ENCODE results near the gene MAML1.
"Not testable (repeated sequence)": the region's sequence is repeated elsewhere in the genome, so short reads cannot be mapped to it uniquely, and the experiment has no call there.

The MAML1 gene

GRCh38 chr5:179732918-179733771, 523 bp downstream of the MAML1 start:
- peak; percentile 2 to 23 for DNase-seq

DNA sequence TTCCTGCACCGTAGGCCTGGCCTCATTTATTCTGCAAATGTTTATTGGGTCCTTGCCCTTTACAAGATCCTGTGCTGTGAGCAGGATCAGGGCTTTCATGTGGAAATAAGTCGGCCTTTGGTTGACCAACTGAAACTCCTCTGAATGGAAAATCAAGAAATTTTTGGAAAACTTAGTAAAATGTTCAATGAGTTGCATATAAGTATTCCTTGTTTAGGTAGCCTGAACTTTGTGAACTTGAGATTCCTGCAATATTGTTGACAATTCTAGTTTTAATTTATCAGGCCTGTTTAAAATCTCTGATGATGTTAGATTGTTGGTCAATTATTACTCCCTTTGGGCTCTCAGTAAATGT, 1.1 kb downstream of the MAML1 start:
- no peak for DNase-seq

GRCh38 chr5:179734536-179735164, 2.0 kb downstream of the MAML1 start:
- DNase-seq, result no peak

DNA sequence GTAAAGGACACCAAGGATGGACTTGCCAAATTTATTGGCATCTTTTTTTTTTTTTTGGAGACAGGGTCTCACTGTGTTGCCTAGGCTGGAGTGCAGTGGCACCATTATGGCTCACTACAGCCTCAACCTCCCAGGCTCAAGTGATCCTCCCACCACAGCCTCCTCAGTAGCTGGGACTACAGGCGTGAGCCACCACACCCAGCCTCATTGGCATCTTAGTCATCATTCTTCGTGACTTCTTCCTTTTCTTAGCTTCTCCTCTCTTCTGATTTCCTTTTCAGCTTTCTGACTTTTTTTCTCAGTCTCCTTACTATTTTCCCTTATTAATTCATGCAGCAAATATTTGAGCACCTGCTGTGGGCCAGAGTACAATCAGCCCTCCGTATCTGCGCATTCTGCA, 6.1 kb downstream of the MAML1 start:
- DNase-seq, result no peak

DNA sequence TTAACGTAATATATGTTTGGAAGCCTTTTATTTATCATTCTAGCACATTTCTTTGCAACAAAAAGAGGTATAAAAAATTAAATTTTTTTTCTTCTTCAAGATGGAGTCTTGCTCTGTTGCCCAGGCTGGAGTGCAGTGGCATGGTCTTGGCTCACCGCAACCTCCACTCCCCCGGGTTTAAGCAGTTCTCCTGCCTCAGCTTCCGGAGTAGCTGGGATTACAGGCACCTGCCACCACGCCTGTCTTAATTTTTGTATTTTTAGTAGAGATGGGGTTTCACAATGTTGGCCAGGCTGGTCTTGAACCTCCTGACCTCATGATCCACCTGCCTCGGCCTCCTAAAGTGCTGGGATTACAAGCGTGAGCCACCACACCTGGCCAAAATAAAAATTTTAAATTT, 11.5 kb downstream of the MAML1 start:
- not testable (repeated sequence) for DNase-seq

- DNase-seq, result no peak
Observed at GRCh38 chr5:179746872-179747271, 14.2 kb downstream of the MAML1 start.

DNA sequence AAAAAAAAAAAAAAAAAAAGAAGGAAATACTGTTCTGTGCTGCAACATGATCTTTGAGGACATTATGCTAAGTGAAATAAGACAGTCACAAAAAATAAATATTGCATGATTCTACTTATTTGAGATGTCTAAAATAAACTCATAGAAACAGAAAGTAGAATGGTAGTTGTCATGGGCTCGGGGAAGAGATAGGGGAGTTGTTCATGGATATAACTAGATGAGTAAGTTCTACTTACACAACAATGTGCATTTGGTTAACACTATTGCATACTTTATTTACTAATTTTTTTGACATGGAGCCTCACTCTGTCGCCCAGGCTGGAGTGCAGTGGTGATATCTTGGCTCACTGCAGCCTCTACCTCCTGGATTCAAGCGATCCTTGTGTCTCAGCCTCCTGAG, 15.2 kb downstream of the MAML1 start:
- no peak for DNase-seq

DNA sequence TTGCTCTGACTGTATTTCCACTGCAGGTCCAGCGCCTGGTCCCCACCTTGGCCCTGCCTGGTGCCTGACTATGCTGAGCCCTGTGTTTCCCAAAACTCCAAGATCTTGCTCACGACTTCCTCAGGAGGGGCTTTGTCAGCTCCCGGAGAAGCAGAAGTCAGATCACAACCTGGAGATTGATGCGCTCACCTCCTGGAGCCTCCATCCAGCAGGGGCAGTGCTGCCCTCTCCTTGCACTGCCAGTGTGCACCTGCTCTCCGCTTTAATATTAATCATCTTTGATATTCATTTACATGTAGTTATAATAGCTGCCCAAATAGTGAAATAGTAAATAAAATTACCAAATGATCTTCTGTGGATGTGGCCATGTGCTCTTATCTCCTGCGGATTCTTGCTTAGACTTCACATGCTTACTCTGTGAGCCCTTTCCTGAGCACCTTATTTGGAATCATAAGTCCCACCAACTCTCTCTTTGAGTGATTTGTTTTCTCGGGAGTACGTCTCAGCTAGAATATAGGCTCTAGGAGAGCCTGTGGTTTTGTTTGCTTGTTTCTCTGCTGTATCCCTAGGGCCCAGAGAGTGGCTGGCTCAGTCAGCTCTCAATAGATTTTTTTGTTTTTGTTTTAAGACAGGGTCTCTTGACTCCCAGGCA, 17.4 kb downstream of the MAML1 start:
- DNase-seq, result no peak

DNA sequence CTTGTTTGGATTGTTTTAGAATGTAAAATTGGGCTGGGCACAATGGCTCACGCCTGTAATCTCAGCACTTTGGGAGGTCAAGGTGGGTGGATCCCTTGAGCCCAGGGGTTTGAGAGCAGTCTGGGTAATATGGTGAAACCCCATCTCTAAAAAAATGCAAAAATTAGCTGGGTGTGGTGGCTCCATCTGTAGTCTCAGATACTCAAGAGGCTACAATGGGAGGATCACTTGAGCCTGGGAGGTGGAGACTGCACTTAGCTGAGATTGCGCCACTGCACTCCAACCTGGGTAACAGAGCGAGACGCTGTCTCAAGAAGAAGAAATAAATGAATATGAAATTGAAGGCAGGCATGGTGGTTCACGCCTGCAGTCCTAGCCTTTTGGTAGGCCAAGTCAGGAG, 21.3 kb downstream of the MAML1 start:
- no peak for DNase-seq

GRCh38 chr5:179755022-179755421, 22.4 kb downstream of the MAML1 start:
- DNase-seq, result no peak

DNA sequence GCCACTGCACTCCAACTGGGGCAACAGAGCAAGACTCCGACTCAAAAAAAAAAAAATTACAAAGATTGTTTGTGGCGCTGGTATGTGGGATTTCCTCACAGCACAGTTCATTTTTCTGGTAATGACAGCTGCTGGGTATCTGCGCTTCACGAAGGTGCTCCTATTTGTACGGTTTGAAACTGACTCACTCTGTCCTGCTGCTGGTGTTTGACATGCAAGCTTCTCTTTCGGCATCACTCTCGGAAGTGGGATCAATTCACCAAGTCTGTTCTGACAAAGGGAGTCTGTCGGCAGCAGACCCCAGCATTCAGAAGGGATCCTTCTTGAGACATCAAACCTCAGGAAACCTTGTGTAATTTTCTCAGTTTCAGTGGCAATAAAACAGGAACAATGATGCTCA, 26.3 kb downstream of the MAML1 start:
- DNase-seq, result no peak

GRCh38 chr5:179759581-179760551, 27.2 kb downstream of the MAML1 start:
- no peak for DNase-seq

- DNase-seq, result peak in 1 of 2 experiments; percentile 38
Observed at GRCh38 chr5:179762079-179762780, 29.6 kb downstream of the MAML1 start.

- DNase-seq, result no peak
Observed at GRCh38 chr5:179762781-179763176, 30.2 kb downstream of the MAML1 start.

GRCh38 chr5:179763215-179763945, 30.8 kb downstream of the MAML1 start:
- peak; percentile 55 to 61 for DNase-seq

GRCh38 chr5:179764056-179764455, 31.4 kb downstream of the MAML1 start:
- DNase-seq, result no peak

- no peak for DNase-seq
Observed at GRCh38 chr5:179765400-179765799, 32.8 kb downstream of the MAML1 start.

- DNase-seq, result no peak
Observed at GRCh38 chr5:179766021-179766725, 33.6 kb downstream of the MAML1 start.

GRCh38 chr5:179766726-179767455, 34.3 kb downstream of the MAML1 start:
- no peak for DNase-seq

GRCh38 chr5:179767496-179768100, 35.0 kb downstream of the MAML1 start:
- no peak for DNase-seq
